ENCODE data around the gene RNF215.

The RNF215 gene

DNA sequence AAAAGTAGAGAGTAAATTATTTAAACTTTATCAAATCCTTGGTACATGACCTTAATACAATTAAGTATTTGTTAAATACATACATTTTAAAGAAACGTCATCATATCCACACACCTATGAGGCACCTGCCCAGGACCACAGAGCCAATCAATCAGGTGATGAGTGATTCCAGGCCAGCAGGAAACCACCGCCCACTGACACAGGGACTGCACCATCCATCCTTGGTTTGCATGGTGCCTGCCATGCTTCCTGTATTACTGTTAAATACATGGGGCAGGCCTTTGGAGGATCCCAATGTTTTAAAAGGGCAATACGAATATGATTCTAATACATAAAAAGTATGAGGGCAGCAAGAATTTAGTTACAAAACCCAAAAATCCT is 53.5 kb downstream of the RNF215 start:
- DNase-seq (ENCODE audit: low read depth, low spot score) = no peak

GRCh38 chr22:30332994-30333706 is 54.1 kb downstream of the RNF215 start:
- no peak for DNase-seq (ENCODE audit: low read depth, low spot score)

DNA sequence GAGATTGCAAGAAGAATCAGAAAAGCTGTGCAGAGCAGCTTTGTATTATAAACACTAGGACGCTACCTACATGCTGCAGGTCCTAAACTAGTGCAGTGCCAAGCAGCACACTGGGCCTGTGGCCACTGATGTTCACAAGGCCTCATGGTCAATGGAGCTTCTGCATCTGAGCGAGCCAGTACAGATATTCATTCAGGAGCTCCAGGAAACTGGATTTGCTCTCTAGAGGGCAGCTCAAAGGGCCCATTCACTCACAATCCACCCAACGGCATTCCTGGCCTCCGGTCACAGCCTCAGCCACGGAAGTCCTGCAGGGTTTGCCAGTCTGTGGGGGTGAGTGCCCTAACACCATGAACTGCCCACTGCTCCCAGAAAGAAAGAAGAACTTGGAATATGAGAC is 54.7 kb downstream of the RNF215 start:
- DNase-seq (ENCODE audit: low read depth, low spot score) = no peak
